DND-41 (cell line): ENCODE results near the gene ZFP64.
"Not testable (repeated sequence)": the region's sequence is repeated elsewhere in the genome, so short reads cannot be mapped to it uniquely, and the experiment has no call there.

Source experiments
- ATAC-seq: fragments of 200-7000 bp; cut with Tn5 transposase; 3 replicates; pipeline ENCODE4 v1.9.1; 2021; ENCODE audit warnings: low read depth; ENCODE audit not compliant: insufficient read depth
- DNase-seq: peaks from one replicate; pipeline ENCODE4 v3.0.0-alpha.2; 2020
- H2AFZ ChIP-seq: 2 replicates; pipeline ENCODE4 v1.6.0; 2012; ENCODE audit warnings: low read depth, low read length
- H3K27ac ChIP-seq: 2 replicates; pipeline ENCODE4 v1.5.1; 2012; ENCODE audit warnings: low read length, inconsistent platforms
- H3K27me3 ChIP-seq: fragments of 200-600 bp; sonication (generic); 2 replicates; pipeline ENCODE4 v1.6.0; 2012; ENCODE audit warnings: low read length, mild to moderate bottlenecking, inconsistent platforms; ENCODE audit not compliant: insufficient read depth, poor library complexity
- H3K36me3 ChIP-seq: 2 replicates; pipeline ENCODE4 v1.5.1; 2012; ENCODE audit warnings: low read length, inconsistent platforms; ENCODE audit not compliant: insufficient read depth
- H3K4me1 ChIP-seq: 2 replicates; pipeline ENCODE4 v1.5.1; 2012; ENCODE audit warnings: mild to moderate bottlenecking, low read length; ENCODE audit not compliant: insufficient read depth
- H3K4me2 ChIP-seq: 2 replicates; pipeline ENCODE4 v1.6.0; 2012; ENCODE audit warnings: mild to moderate bottlenecking, moderate library complexity, low read length, inconsistent platforms; ENCODE audit not compliant: insufficient read depth
- H3K4me3 ChIP-seq, 2 experiments: fragments of 200-600 bp in 1 of 2; shearing (Covaris generic) in 1 of 2; 2 replicates each; pipeline ENCODE4 v1.5.1; 2012 to 2016; ENCODE audit warnings: inconsistent platforms in 2 of 2, low read length in 2 of 2, mild to moderate bottlenecking in 2 of 2, low read depth in 1 of 2, moderate library complexity in 1 of 2
- H3K79me2 ChIP-seq: 2 replicates; pipeline ENCODE4 v1.6.0; 2012; ENCODE audit warnings: low read length, inconsistent platforms; ENCODE audit not compliant: insufficient read depth
- H3K9ac ChIP-seq: 2 replicates; pipeline ENCODE4 v1.6.0; 2012; ENCODE audit warnings: low read depth, mild to moderate bottlenecking, inconsistent platforms, low read length, moderate library complexity
- H3K9me3 ChIP-seq: 2 replicates; pipeline ENCODE4 v1.5.1; 2012; ENCODE audit warnings: low read length, moderate library complexity, mild to moderate bottlenecking, inconsistent platforms; ENCODE audit not compliant: insufficient read depth, severe bottlenecking
- H4K20me1 ChIP-seq: 2 replicates; pipeline ENCODE4 v1.6.0; 2012; ENCODE audit warnings: low read length; ENCODE audit not compliant: insufficient read depth
- CTCF ChIP-seq: IDR thresholded peaks from 2 replicates; pipeline ENCODE4 v1.5.1; 2012; ENCODE audit warnings: borderline replicate concordance, low read length, moderate library complexity, mild to moderate bottlenecking; ENCODE audit not compliant: poor library complexity, severe bottlenecking; ENCODE audit errors: extremely low read depth
- EZH2 ChIP-seq: IDR thresholded peaks from 3 replicates; pipeline ENCODE4 v1.6.1; 2012; ENCODE audit warnings: borderline replicate concordance, low read depth, mild to moderate bottlenecking, moderate library complexity, low read length, inconsistent platforms; ENCODE audit not compliant: severe bottlenecking

Gene ZFP64

GRCh38 chr20:52231230-52231746, 39.7 kb upstream of the ZFP64 start:
- no peak for ATAC-seq
- no peaks in the 10 kb centered on the region for H3K79me2 ChIP-seq
- H3K27me3 ChIP-seq = peaks cover 3% of the 10 kb centered on the region
- H4K20me1 ChIP-seq = no peaks in the 10 kb centered on the region
- H3K9ac ChIP-seq = no peak overlapping the region
- H3K9me3 ChIP-seq = no peaks in the 10 kb centered on the region
- DNase-seq = no peak
- no peak overlapping the region for H2AFZ ChIP-seq
- H3K4me3 ChIP-seq = no peak overlapping the region
- no peak for TF ChIP-seq CTCF
- TF ChIP-seq EZH2 = no peak
- H3K4me1 ChIP-seq = no peaks in the 10 kb centered on the region
- no peak overlapping the region for H3K27ac ChIP-seq
- H3K4me2 ChIP-seq = no peak overlapping the region
- H3K36me3 ChIP-seq = no peaks in the 10 kb centered on the region

- ATAC-seq = no peak
- no peak for TF ChIP-seq CTCF
- no peak for TF ChIP-seq EZH2
- no peaks in the 10 kb centered on the region for H3K36me3 ChIP-seq
- H3K9me3 ChIP-seq = no peaks in the 10 kb centered on the region
- no peaks in the 10 kb centered on the region for H3K79me2 ChIP-seq
- DNase-seq = no peak
- H3K4me1 ChIP-seq = no peaks in the 10 kb centered on the region
- H3K4me3 ChIP-seq = no peak overlapping the region
- H4K20me1 ChIP-seq = no peaks in the 10 kb centered on the region
- no peak overlapping the region for H3K4me2 ChIP-seq
- H3K27ac ChIP-seq = no peak overlapping the region
- peaks cover 7% of the 10 kb centered on the region for H3K27me3 ChIP-seq
- H3K9ac ChIP-seq = no peak overlapping the region
- H2AFZ ChIP-seq = no peak overlapping the region
These were observed 38.8 kb upstream of the ZFP64 start for GRCh38 chr20:52230409-52230808.

- ATAC-seq, DNase-seq, H3K27ac ChIP-seq, H3K9me3 ChIP-seq, H3K4me1 ChIP-seq, H3K4me2 ChIP-seq, H3K4me3 ChIP-seq, H2AFZ ChIP-seq, H3K36me3 ChIP-seq, H3K9ac ChIP-seq, H4K20me1 ChIP-seq, H3K79me2 ChIP-seq: not testable (repeated sequence)
- peaks cover 10% of the 10 kb centered on the region for H3K27me3 ChIP-seq
These were observed 37.8 kb upstream of the ZFP64 start for GRCh38 chr20:52229346-52229745.

- Histone ChIP-seq H4K20me1 (no peaks in the 10 kb centered on the region), H3K27me3 (peaks cover 10% of the 10 kb centered on the region), H3K9me3 (peaks cover 5% of the 10 kb centered on the region), H3K4me1 (no peaks in the 10 kb centered on the region), H3K9ac (no peak overlapping the region), H3K79me2 (no peaks in the 10 kb centered on the region), H3K4me3 (no peak overlapping the region), H3K36me3 (no peaks in the 10 kb centered on the region), H2AFZ (no peak overlapping the region), H3K27ac (no peak overlapping the region), H3K4me2 (no peak overlapping the region)
- no peak for DNase-seq
- ATAC-seq = no peak
- TF ChIP-seq EZH2 (no peak), CTCF (no peak)
These were observed 34.8 kb upstream of the ZFP64 start for GRCh38 chr20:52226370-52226769.
